HG03378 (cell line): ENCODE results near the gene CDC14A.

Experiments used
- ATAC-seq: cut with Tn5 transposase; IDR thresholded peaks from one replicate; pipeline ENCODE4 v1.9.1; 2021; ENCODE audit warnings: mild to moderate bottlenecking, moderate library complexity; ENCODE audit not compliant: unreplicated experiment

The CDC14A gene

GRCh38 chr1:100526894-100527293, 174.6 kb downstream of the CDC14A start:
- ATAC-seq: no peak

GRCh38 chr1:100528871-100529270, 176.6 kb downstream of the CDC14A start:
- ATAC-seq: no peak

DNA sequence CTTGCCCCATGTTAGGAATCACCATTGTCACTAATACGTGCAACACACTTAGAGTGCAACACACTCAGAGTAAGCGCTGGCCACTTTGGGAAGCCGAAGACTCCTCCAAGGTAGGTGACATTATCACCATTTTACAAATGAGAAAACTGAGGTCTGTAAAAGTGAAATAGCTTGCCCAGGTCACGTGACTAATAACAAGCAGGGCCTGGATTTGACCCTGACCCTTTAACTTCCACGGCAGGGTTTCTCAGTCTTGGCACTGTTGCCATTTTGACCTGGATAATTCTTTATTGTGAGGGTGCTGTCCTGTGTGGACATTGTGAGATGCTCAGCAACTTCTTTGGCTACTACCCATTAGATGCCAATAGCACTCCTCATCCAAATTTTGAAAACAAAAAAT, 177.8 kb downstream of the CDC14A start:
- ATAC-seq: no peak

- ATAC-seq: peak; percentile 86
These were observed 178.7 kb downstream of the CDC14A start for GRCh38 chr1:100530880-100531487.

DNA sequence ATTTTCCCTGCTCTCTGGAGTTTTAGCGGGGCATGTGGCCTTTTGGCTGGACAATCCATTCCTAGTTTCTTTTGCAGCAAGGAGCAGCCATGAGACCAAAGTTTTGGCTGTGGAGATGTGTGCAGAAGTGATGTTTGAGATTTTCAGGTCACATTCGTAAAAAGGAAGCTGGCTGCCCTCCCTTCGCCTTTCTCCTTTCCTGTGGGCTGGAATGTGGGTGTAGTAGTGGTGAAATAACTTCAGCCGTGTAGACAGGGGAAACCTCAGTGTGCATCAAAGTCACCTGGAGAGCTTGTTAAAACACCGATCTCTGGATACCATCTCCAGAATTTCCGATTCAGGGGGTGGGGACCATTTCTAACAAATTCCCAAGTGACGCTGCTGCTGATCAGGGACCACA, 180.3 kb downstream of the CDC14A start:
- no peak for ATAC-seq

DNA sequence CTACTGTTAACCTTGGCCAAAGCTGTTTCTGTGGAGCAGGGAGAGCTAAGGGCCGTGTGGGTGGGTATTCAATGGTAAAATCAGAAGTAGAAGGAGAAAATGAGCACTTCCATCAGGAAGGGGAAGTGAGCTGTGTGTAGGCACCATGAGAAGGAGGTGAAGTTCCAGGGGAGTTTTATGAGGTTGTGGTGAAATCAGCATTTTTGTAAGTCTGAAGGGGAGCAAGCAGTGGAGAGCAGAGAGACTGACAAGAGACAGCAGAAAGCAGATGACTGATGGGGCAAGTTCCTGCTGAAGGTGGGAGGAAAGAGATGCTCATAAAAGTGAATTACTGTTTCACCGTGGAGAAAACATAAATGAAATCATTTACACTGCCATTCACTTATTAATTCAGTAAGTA, 183.0 kb downstream of the CDC14A start:
- no peak for ATAC-seq

DNA sequence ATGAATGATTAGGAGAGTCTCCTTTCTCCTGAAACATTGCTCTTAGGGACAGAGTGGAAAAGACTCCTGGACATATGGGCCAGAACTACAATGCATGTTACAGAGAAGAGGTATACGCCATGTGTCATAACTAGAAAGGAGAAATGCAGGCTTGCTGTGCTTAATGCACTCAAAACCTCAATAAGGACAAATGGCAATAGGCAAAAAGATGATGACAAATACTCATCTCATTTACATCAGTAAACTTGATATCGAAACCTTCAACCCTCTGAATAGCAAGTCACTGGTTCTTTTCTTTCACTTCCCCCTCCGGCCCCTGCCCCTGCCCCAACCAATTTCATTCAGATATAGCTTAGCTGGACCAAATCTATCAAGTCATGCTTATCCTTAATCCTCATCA, 183.7 kb downstream of the CDC14A start:
- peak; percentile 94 for ATAC-seq

DNA sequence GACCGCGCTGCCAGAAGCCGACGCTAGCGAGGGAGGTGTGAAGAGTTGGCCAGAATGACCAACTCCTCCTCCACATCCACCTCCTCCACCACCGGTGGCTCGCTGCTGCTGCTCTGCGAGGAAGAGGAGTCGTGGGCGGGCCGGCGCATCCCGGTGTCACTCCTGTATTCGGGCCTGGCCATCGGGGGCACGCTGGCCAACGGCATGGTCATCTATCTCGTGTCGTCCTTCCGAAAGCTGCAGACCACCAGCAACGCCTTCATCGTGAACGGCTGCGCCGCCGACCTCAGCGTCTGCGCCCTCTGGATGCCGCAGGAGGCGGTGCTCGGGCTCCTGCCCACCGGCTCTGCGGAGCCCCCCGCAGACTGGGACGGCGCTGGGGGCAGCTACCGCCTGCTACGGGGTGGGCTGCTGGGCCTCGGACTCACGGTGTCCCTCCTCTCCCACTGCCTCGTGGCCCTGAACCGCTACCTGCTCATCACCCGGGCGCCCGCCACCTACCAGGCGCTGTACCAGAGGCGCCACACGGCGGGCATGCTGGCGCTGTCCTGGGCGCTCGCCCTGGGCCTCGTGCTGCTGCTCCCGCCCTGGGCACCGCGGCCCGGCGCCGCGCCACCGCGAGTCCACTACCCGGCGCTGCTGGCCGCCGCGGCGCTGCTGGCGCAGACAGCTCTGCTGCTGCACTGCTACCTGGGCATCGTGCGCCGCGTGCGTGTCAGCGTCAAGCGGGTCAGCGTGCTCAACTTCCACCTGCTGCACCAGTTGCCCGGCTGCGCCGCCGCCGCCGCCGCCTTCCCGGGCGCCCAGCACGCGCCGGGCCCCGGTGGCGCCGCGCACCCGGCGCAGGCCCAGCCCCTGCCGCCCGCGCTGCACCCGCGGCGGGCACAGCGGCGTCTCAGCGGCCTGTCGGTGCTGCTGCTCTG, 186.9 kb downstream of the CDC14A start:
- no peak for ATAC-seq

DNA sequence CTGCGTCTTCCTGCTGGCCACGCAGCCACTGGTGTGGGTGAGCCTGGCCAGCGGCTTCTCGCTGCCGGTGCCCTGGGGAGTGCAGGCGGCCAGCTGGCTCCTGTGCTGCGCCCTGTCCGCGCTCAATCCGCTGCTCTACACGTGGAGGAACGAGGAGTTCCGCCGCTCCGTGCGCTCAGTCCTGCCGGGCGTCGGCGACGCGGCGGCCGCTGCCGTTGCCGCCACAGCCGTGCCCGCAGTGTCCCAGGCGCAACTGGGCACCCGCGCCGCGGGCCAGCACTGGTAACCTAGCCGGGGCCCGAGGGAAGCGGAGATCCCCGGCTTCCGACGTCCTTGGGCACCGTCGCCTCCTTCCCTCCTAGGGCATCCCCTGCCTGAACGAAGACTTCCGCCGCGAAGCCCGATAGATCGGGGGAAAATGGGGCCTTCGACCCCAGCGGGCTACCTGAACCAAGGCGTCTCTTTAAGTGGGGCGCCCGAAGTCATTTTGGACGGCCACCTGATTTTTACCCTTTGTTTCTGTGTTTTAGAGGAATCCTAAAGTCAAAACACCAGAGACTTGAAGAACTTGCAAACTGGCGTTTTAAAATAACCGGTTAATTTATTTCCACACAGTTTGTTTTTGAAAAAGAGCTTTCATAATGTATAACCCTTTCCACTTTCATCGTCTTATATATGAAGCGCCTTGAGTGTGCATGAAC, 187.7 kb downstream of the CDC14A start:
- no peak for ATAC-seq

- ATAC-seq: no peak
These were observed 190.0 kb downstream of the CDC14A start for GRCh38 chr1:100542285-100542684.

GRCh38 chr1:100543640-100544039, 191.3 kb downstream of the CDC14A start:
- peak; percentile 66 for ATAC-seq

- ATAC-seq: no peak
These were observed 192.5 kb downstream of the CDC14A start for GRCh38 chr1:100544791-100545190.

GRCh38 chr1:100545855-100546254, 193.5 kb downstream of the CDC14A start:
- no peak for ATAC-seq

DNA sequence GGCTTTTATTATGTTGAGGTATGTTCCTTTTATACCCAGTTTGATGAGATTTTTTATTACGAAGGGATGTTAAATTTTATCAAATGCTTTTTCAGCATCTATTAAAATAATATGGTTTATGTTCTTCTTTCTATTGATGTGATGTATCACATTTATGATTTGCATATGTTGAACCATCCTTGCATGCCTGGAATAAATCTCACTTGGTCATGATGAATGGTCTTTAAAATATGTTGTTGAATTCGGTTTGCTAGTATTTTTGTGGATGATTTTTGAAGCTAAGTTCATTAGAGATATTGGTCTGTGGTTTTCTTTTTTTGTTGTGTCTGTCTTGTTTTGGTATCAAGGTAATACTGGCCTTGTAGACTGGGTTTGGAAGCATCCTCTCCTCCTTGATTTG, 199.7 kb downstream of the CDC14A start:
- no peak for ATAC-seq

DNA sequence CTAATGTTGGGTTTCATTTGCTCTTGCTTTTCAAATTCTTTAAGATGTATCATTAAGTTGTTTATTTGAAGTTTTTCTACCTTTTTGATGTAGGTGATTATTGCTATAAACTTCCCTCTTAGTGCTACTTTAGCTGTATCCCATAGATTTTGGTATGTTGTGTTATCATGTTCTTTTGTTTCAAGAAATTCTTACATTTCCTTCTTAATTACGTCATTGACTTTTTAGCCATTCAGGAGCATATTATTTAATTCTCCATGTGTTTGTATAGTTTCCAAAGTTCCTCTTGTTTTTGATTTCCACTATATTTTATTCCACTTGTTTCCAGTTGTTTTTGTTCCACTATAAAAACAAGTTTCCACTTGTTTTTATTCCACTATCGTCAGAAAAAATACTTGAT, 200.6 kb downstream of the CDC14A start:
- ATAC-seq: no peak

DNA sequence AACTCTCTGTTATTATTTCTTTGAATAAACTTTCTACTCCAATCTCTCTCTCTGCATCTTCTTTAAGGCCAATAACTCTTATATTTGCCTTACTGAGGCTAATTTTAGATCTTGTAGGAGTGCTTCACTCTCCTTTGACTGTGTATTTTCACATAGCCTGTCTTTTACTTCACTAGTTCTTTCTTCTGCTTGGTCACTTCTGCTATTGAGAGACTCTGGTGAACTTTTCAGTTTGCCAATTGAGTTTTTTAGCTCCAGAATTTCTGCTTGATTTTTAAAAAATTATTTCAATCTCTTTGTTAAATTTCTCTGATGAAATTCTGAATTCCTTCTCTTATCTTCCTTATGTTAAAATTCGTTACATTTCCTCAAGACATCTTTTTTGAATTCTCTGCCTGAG, 203.9 kb downstream of the CDC14A start:
- ATAC-seq: no peak

- ATAC-seq: no peak
These were observed 204.8 kb downstream of the CDC14A start for GRCh38 chr1:100556925-100557605.

GRCh38 chr1:100557606-100557953, 205.3 kb downstream of the CDC14A start:
- no peak for ATAC-seq

- peak; percentile 56 for ATAC-seq
These were observed 213.2 kb downstream of the CDC14A start for GRCh38 chr1:100565533-100565932.

- ATAC-seq: no peak
These were observed 213.8 kb downstream of the CDC14A start for GRCh38 chr1:100565937-100566699.

DNA sequence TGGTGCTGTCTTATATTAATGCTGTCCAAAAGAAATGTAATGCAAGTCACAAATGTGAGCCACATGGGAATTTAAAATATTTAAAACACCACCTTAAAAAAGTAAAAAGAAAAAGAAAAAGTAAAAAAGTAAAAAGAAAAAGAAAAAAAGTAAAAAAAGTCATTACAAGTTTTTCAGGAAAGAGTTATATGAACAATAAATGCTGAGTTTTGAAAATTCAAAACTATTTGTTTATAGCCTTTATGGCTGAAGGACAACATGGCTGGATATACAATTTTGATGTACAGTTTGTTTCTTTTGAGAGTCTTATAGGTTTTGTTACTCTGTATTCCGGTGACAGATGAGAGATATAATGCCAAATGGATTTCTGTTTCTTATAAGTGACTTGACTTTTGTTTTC, 214.8 kb downstream of the CDC14A start:
- ATAC-seq: no peak
